Chondrocyte (in vitro differentiated cells): ENCODE measurements around the gene ITGB4. TPM values are rescaled to one million over a fixed set of nuclear protein-coding genes. Genes with fewer than 3 reads are reported as not detected.

Source experiments
- DNase-seq: peaks from one replicate; pipeline ENCODE4 v3.0.0; 2021; ENCODE audit warnings: mixed read lengths, low spot score
- H3K27ac Mint-ChIP-seq: one replicate; pipeline ENCODE4 v1.8.0; 2021; ENCODE audit warnings: mild to moderate bottlenecking, moderate library complexity, mixed read lengths; ENCODE audit not compliant: unreplicated experiment
- H3K27me3 Mint-ChIP-seq: 2 replicates; pipeline ENCODE4 v1.8.0; 2021; ENCODE audit warnings: low read depth, mixed read lengths
- H3K36me3 Mint-ChIP-seq: 2 replicates; pipeline ENCODE4 v1.8.0; 2021; ENCODE audit warnings: low read depth, mixed read lengths
- H3K4me1 Mint-ChIP-seq: 2 replicates; pipeline ENCODE4 v1.8.0; 2021; ENCODE audit warnings: low read depth, mild to moderate bottlenecking, mixed read lengths
- H3K4me3 Mint-ChIP-seq: one replicate; pipeline ENCODE4 v1.8.0; 2021; ENCODE audit warnings: mild to moderate bottlenecking, moderate library complexity, mixed read lengths; ENCODE audit not compliant: unreplicated experiment
- H3K9me3 Mint-ChIP-seq: 2 replicates; pipeline ENCODE4 v1.8.0; 2021; ENCODE audit warnings: low read depth, mixed read lengths
- CTCF ChIP-seq: fragments of 200-600 bp; sonication (generic); IDR thresholded peaks from 2 replicates; pipeline ENCODE4 v1.5.0; 2021; ENCODE audit warnings: antibody characterized with exemption, mild to moderate bottlenecking, moderate library complexity
- total RNA-seq: library from RNA; stranded (reverse); gene quantifications from 3 replicates; pipeline ENCODE4 v1.2.1, GENCODE V29; 2021

The ITGB4 gene
- total RNA-seq, 1 donor from 2014 or later = 5.6 TPM

- H3K27ac Mint-ChIP-seq = peak overlapping the region; percentile 38
- no peaks in the 10 kb centered on the region for H3K27me3 Mint-ChIP-seq
- H3K4me3 Mint-ChIP-seq = peak overlapping the region; percentile 7
- H3K36me3 Mint-ChIP-seq = peaks cover 27% of the 10 kb centered on the region
- no peaks in the 10 kb centered on the region for H3K9me3 Mint-ChIP-seq
- peaks cover 79% of the 10 kb centered on the region for H3K4me1 Mint-ChIP-seq
- TF ChIP-seq CTCF = no peak
- no peak for DNase-seq
These were observed 23.5 kb upstream of the ITGB4 start for GRCh38 chr17:75697651-75698291.

DNA sequence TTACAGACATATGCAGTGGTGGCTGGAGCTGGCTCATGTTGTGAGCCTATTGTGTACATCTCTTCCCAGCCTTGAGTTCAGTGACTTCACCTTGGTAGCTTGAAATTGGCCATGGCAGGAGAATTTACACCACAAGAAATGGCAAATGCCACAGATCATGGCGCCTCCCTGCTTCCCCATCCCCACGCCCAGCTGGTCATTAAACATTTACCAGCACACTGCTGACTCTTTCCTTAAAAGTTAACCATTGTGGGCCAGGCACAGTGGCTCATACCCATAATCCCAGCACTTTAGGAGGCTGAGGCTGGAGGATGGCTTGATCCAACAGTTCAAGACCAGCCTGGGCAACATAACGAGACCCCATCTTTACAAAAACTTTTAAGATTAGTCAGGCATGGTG is 22.6 kb upstream of the ITGB4 start:
- no peaks in the 10 kb centered on the region for H3K27me3 Mint-ChIP-seq
- peaks cover 70% of the 10 kb centered on the region for H3K4me1 Mint-ChIP-seq
- no peaks in the 10 kb centered on the region for H3K9me3 Mint-ChIP-seq
- no peak for DNase-seq
- no peak overlapping the region for H3K4me3 Mint-ChIP-seq
- peaks cover 29% of the 10 kb centered on the region for H3K36me3 Mint-ChIP-seq
- no peak overlapping the region for H3K27ac Mint-ChIP-seq
- TF ChIP-seq CTCF = no peak

DNA sequence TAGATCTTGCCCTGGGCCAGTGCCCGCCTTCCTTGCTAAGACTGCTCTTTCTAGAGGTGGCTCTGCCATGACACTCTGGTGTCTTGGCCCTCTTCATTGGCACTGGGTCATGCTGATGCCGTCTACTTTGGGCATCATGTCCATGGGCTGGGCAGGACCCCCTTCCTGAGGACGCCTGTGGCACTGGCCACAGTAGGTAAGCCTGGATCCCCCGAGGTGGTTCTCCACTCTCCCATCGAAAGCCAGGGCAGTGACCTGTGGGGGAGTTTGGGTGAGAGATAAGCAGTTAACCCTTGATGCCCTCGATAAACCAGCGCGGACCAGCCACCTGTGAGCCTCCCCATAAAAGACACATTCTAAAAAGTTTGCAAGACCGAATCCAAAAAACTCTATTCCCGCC is 20.0 kb upstream of the ITGB4 start:
- peaks cover 35% of the 10 kb centered on the region for H3K36me3 Mint-ChIP-seq
- no peak for TF ChIP-seq CTCF
- no peaks in the 10 kb centered on the region for H3K27me3 Mint-ChIP-seq
- peaks cover 45% of the 10 kb centered on the region for H3K4me1 Mint-ChIP-seq
- DNase-seq = no peak
- H3K27ac Mint-ChIP-seq = peak overlapping the region; percentile 94
- no peaks in the 10 kb centered on the region for H3K9me3 Mint-ChIP-seq
- no peak overlapping the region for H3K4me3 Mint-ChIP-seq

GRCh38 chr17:75703191-75703590 is 18.1 kb upstream of the ITGB4 start:
- H3K36me3 Mint-ChIP-seq = peaks cover 46% of the 10 kb centered on the region

GRCh38 chr17:75703591-75703990 is 17.7 kb upstream of the ITGB4 start:
- no peaks in the 10 kb centered on the region for H3K27me3 Mint-ChIP-seq
- H3K4me3 Mint-ChIP-seq = no peak overlapping the region
- DNase-seq = no peak
- no peaks in the 10 kb centered on the region for H3K9me3 Mint-ChIP-seq
- H3K36me3 Mint-ChIP-seq = peaks cover 50% of the 10 kb centered on the region
- H3K27ac Mint-ChIP-seq = no peak overlapping the region
- peaks cover 39% of the 10 kb centered on the region for H3K4me1 Mint-ChIP-seq
- no peak for TF ChIP-seq CTCF

More at GRCh38 chr17:75703191-75703590, 18.1 kb upstream of the ITGB4 start:
- no peaks in the 10 kb centered on the region for H3K27me3 Mint-ChIP-seq
- H3K9me3 Mint-ChIP-seq = no peaks in the 10 kb centered on the region
- H3K4me3 Mint-ChIP-seq = no peak overlapping the region
- no peak overlapping the region for H3K27ac Mint-ChIP-seq
- no peak for TF ChIP-seq CTCF
- peaks cover 41% of the 10 kb centered on the region for H3K4me1 Mint-ChIP-seq
- DNase-seq = no peak
